GM18511 (cell line): ENCODE results near the gene CARMIL1.
A peak's percentile ranks its signal among the peaks of the same experiment; 100 is the strongest.

ENCODE experiments used
- ATAC-seq: cut with Tn5 transposase; IDR thresholded peaks from one replicate; pipeline ENCODE4 v1.9.1; 2021; ENCODE audit warnings: mild to moderate bottlenecking, moderate library complexity; ENCODE audit not compliant: unreplicated experiment

CARMIL1 gene

GRCh38 chr6:25278914-25279747, at the start of gene CARMIL1:
Gene CARMIL1, plus strand, starts transcription at chr6:25279374. Its CDS starts 422 bp downstream, at chr6:25279796.
- peak; percentile 76 for ATAC-seq

GRCh38 chr6:25229671-25230321, 49.4 kb upstream of the CARMIL1 start:
- no peak for ATAC-seq

- no peak for ATAC-seq
Measured at GRCh38 chr6:25232479-25232878, 46.7 kb upstream of the CARMIL1 start.

GRCh38 chr6:25233226-25233625, 45.9 kb upstream of the CARMIL1 start:
- ATAC-seq = no peak

GRCh38 chr6:25237579-25237978, 41.6 kb upstream of the CARMIL1 start:
- ATAC-seq = no peak

GRCh38 chr6:25239059-25239458, 40.1 kb upstream of the CARMIL1 start:
- ATAC-seq = no peak

- no peak for ATAC-seq
Measured at GRCh38 chr6:25239498-25239897, 39.7 kb upstream of the CARMIL1 start.

- ATAC-seq = no peak
Measured at GRCh38 chr6:25242567-25242966, 36.6 kb upstream of the CARMIL1 start.

- no peak for ATAC-seq
Measured at GRCh38 chr6:25244865-25245264, 34.3 kb upstream of the CARMIL1 start.

- no peak for ATAC-seq
Measured at GRCh38 chr6:25248123-25248522, 31.1 kb upstream of the CARMIL1 start.

GRCh38 chr6:25249133-25249532, 30.0 kb upstream of the CARMIL1 start:
- no peak for ATAC-seq

- peak; percentile 84 for ATAC-seq
Measured at GRCh38 chr6:25250878-25251277, 28.3 kb upstream of the CARMIL1 start.

- ATAC-seq = no peak
Measured at GRCh38 chr6:25251426-25251825, 27.7 kb upstream of the CARMIL1 start.

GRCh38 chr6:25253351-25253750, 25.8 kb upstream of the CARMIL1 start:
- ATAC-seq = no peak

- ATAC-seq = no peak
Measured at GRCh38 chr6:25254671-25255070, 24.5 kb upstream of the CARMIL1 start.

- no peak for ATAC-seq
Measured at GRCh38 chr6:25257686-25258348, 21.4 kb upstream of the CARMIL1 start.

- ATAC-seq = no peak
Measured at GRCh38 chr6:25259756-25260155, 19.4 kb upstream of the CARMIL1 start.

GRCh38 chr6:25263657-25264056, 15.5 kb upstream of the CARMIL1 start:
- ATAC-seq = no peak

- ATAC-seq = no peak
Measured at GRCh38 chr6:25266456-25267100, 12.6 kb upstream of the CARMIL1 start.

- no peak for ATAC-seq
Measured at GRCh38 chr6:25267662-25268061, 11.5 kb upstream of the CARMIL1 start.

- no peak for ATAC-seq
Measured at GRCh38 chr6:25270559-25270958, 8.6 kb upstream of the CARMIL1 start.
